Subcutaneous abdominal adipose tissue (tissue), 5 donors: ENCODE data around the gene KCNH8.

ENCODE experiments used
- H3K27ac ChIP-seq: one replicate; pipeline ENCODE4 v1.7.0; 2013; ENCODE audit warnings: low read depth, mild to moderate bottlenecking, inconsistent platforms, low read length, moderate library complexity
- H3K27me3 ChIP-seq, 5 donors: one replicate each; pipeline ENCODE4 v1.7.0; 2013; ENCODE audit warnings: low read length in 5 of 5, inconsistent platforms in 1 of 5; ENCODE audit not compliant: control insufficient read depth in 5 of 5, insufficient read depth in 4 of 5
- H3K36me3 ChIP-seq, 5 donors: one replicate each; pipeline ENCODE4 v1.7.0; 2013; ENCODE audit warnings: low read length in 5 of 5; ENCODE audit not compliant: control insufficient read depth in 5 of 5, insufficient read depth in 5 of 5
- H3K4me1 ChIP-seq, 5 donors: one replicate each; pipeline ENCODE4 v1.7.0; 2013; ENCODE audit warnings: low read length in 5 of 5, mild to moderate bottlenecking in 3 of 5, moderate library complexity in 1 of 5; ENCODE audit not compliant: control insufficient read depth in 5 of 5, insufficient read depth in 5 of 5
- H3K4me3 ChIP-seq, 5 donors: one replicate each; pipeline ENCODE4 v1.7.0; 2013; ENCODE audit warnings: low read length in 5 of 5, low read depth in 1 of 5
- H3K9ac ChIP-seq, 5 donors: one replicate each; pipeline ENCODE4 v1.7.0; 2013; ENCODE audit warnings: low read length in 5 of 5, mild to moderate bottlenecking in 4 of 5, moderate library complexity in 3 of 5
- H3K9me3 ChIP-seq, 5 donors: one replicate each; pipeline ENCODE4 v1.7.0; 2013; ENCODE audit warnings: low read length in 5 of 5; ENCODE audit not compliant: control insufficient read depth in 5 of 5
- donor health status: healthy.
- donor health status: healthy.
- donor health status: healthy.
- donor health status: healthy.
- donor health status: healthy.

The KCNH8 gene

DNA sequence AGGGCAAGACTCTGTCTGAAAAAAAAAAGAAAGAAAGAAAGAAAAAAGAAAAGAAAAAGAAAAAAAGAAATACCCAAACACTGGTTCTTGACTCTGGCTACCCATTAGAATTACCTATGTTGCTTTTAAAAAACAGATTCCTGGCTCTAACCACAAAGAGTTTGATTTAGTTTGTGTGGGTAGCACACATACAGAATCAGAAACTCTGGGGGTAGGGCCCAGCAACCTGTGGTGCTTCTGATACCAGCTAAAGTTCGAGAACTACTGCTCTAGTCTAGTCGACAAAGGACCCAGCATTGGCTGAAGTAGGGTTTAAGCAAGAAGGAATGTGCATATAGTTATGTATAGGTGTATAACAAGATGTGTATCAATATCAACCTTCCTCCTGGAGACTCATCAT lies 393.0 kb downstream of the KCNH8 start:
- H3K9ac ChIP-seq: no peak overlapping the region
- no peak overlapping the region for H3K4me3 ChIP-seq
- H3K27me3 ChIP-seq: no peaks in the 10 kb centered on the region
- no peaks in the 10 kb centered on the region for H3K36me3 ChIP-seq
- H3K9me3 ChIP-seq: no peaks in the 10 kb centered on the region
- peaks cover 0 to 19% (median 11%) of the 10 kb centered on the region in 5 donors for H3K4me1 ChIP-seq
- no peak overlapping the region for H3K27ac ChIP-seq

DNA sequence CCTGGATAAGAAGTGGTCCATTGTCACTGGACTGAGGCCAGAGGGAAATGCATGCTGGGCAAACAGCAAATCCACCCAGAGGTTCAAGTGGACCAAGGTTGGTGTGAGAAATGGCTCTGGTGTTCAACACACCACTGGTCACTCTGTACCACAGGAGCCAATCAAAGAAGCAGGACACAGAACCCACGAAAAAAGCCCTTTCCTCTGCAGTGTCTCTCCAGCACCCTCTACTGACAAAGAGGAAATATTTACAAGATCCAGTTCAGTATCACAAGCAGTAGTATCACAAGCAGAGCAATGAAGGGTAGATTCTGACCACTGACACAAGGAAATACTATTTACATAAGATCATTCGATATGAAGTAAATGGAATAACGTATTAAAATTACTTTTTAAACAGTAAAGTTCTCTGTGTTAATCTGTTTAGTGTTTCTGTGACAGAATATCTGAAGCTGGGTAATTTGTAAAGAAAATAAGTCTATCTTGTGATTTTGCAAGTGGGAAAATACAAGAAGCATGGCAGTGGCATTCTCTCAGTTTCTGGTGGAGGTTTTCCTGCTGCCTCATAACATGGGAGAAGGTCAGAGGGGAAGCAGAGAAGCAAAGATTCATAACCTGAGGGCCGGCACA lies 395.0 kb downstream of the KCNH8 start:
- no peak overlapping the region for H3K9ac ChIP-seq
- no peak overlapping the region for H3K4me3 ChIP-seq
- peaks cover 0 to 16% (median 11%) of the 10 kb centered on the region in 5 donors for H3K4me1 ChIP-seq
- H3K36me3 ChIP-seq: no peaks in the 10 kb centered on the region
- H3K27me3 ChIP-seq: no peaks in the 10 kb centered on the region
- H3K27ac ChIP-seq: no peak overlapping the region
- no peaks in the 10 kb centered on the region for H3K9me3 ChIP-seq

DNA sequence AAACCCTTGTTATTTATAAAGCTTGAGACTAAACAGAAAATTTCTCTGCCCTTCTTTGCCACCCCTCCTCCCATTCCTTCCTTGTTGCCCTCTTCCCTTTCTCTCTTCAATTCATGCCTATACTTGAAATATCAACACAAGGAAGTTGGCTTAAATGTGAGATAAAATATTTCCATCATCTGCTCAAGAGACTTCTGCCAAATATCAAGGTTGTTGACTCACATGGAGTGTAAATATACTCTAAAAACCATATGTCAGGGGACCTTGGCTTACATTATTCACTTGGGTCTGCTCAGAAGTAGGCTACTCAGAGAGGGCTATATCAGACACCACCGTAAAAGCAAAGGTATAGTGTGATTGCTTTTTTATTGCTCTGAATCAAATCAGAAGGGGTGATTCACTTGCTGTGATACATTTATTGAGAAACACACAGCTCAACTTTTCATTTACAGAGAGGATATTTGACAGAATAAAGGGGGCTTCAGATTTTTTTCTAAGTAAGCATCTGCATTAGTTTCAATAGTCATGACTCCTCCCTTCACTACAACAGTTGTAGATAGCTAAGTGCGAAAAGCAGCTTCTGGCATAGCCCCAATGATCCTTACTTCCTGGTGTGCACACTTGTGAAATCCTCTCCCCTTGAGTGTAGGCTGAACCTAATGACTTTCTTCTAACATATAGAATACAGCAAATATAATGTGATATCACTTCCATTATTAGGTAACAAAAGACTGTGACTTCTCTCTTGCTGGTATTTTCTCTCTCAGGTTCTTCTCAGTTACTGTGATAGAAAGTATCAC lies 399.6 kb downstream of the KCNH8 start:
- Histone ChIP-seq H3K27ac (no peak overlapping the region), H3K4me3 (no peak overlapping the region), H3K9me3 (no peaks in the 10 kb centered on the region), H3K27me3 (no peaks in the 10 kb centered on the region), H3K4me1 (peaks cover 0 to 2% (median 0%) of the 10 kb centered on the region in 5 donors), H3K36me3 (no peaks in the 10 kb centered on the region), H3K9ac (no peak overlapping the region)

DNA sequence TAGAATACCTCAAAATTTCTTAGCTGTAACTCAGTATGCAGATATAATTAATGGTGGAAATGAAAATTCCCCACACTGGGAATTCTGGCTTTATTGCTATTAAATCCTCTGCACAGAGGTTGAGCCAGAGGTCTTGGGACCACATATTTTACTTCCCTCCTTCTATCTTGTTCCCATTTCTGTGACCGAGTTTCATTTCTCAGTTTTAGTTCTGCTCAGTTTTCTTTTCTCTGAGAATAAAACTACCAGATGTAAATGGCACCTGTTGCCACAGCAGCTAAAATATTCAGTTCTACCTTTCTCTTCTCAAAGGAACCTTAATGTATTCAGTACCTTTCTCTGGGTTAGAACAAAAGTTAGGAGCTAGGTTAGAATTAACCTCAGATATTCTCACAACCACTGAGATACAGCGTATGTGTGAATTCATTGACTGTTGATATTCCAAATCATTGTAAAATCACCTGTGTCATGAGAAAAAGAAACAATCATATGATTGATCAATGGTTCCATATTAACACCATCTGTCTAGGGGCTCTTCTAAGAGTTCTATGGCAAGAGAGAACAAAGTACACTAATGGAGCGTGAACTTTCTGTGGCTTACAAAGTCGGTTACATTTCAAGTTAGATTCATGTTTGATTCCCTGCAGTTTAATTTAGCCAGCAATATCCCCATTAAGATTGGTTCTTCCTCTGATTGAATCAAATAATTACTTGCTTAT lies 411.6 kb downstream of the KCNH8 start:
- H3K4me3 ChIP-seq: no peak overlapping the region
- peaks cover 0 to 6% (median 2%) of the 10 kb centered on the region in 5 donors for H3K9me3 ChIP-seq
- H3K27me3 ChIP-seq: no peaks in the 10 kb centered on the region
- H3K4me1 ChIP-seq: no peaks in the 10 kb centered on the region
- H3K36me3 ChIP-seq: no peaks in the 10 kb centered on the region
- no peak overlapping the region for H3K27ac ChIP-seq
- H3K9ac ChIP-seq: no peak overlapping the region

DNA sequence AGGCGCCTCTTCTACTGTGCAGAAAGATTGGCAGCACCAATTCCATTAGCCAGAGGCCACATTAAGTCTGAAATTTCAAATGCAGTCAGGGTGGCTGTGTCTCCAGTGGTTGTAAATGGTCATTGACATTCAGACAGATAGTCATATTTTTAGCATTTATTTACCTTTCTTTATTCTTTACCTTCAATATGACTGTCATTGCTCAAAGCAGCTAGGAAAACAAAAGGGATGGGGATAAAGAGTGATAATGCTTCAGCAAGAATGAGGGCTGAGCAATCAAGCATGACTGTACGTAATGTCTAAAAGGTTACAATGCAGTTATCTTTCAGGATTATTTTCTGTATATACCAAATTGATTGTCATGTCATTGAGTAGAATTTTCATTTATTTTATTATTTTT lies 425.3 kb downstream of the KCNH8 start:
- Histone ChIP-seq H3K9me3 (no peaks in the 10 kb centered on the region), H3K4me1 (no peaks in the 10 kb centered on the region), H3K27me3 (no peaks in the 10 kb centered on the region), H3K36me3 (no peaks in the 10 kb centered on the region), H3K9ac (no peak overlapping the region), H3K4me3 (no peak overlapping the region), H3K27ac (no peak overlapping the region)

DNA sequence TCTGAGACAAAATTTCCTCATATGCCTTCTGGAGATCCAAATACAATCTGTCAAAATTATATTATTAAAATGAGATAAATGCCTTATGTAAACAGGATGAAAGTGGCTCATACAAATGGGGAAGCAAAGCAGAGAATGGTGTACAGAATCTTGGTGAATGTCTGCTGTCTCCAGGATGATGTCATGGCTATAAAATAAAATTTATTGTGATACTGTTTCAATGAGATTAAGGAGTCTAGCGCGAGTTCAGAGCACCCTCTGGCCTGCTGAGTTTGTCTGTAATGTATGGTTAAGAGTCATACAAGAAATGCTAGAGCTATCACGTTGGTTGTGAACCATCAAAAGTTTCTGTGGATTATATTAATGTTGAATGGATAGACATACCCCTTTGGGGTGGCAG lies 426.0 kb downstream of the KCNH8 start:
- Histone ChIP-seq H3K27ac (no peak overlapping the region), H3K9me3 (no peaks in the 10 kb centered on the region), H3K4me1 (no peaks in the 10 kb centered on the region), H3K27me3 (no peaks in the 10 kb centered on the region), H3K4me3 (no peak overlapping the region), H3K36me3 (no peaks in the 10 kb centered on the region), H3K9ac (no peak overlapping the region)

DNA sequence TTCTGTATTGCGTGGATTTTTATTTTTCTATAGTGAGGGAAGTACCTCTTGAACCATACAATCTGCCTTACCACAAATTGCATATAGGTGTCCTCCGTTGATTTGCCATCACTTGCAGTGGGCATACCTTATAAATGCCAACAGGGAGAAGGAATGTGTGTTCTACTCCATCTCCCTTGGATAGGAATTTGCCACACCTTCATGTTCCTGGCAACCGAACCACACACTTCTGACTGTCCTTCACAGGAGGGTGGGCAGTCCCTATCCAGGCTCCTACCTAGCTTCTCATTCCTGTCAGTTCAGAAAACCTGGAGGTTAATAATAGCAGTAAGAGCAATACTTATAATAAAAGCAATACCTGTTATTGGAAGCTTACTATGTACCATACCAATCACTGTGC lies 428.0 kb downstream of the KCNH8 start:
- no peaks in the 10 kb centered on the region for H3K4me1 ChIP-seq

More for the DNA sequence above, 428.0 kb downstream of the KCNH8 start:
- Histone ChIP-seq H3K9me3 (peaks cover 0 to 6% (median 0%) of the 10 kb centered on the region in 5 donors), H3K27me3 (no peaks in the 10 kb centered on the region), H3K36me3 (no peaks in the 10 kb centered on the region), H3K27ac (no peak overlapping the region), H3K9ac (no peak overlapping the region), H3K4me3 (no peak overlapping the region)
